H9 (cell line): ENCODE results near the gene SRGAP3. TPM values are rescaled to one million over a fixed set of nuclear protein-coding genes. Genes with fewer than 3 reads are reported as not detected.

Experiments
- DNase-seq: peaks from one replicate; pipeline ENCODE4 v3.0.0-alpha.2; 2017
- H2AFZ ChIP-seq: one replicate; pipeline ENCODE4 v1.6.1; 2013; ENCODE audit warnings: mild to moderate bottlenecking, low read length, control low read depth, moderate library complexity
- H2AK5ac ChIP-seq: 2 replicates; pipeline ENCODE4 v1.6.1; 2013; ENCODE audit warnings: low read length, control low read depth, mixed read lengths; ENCODE audit not compliant: insufficient read length
- H2BK120ac ChIP-seq: one replicate; pipeline ENCODE4 v1.6.1; 2013; ENCODE audit warnings: low read depth, mild to moderate bottlenecking, low read length, control low read depth, inconsistent platforms; ENCODE audit not compliant: poor library complexity, severe bottlenecking
- H2BK12ac ChIP-seq: 2 replicates; pipeline ENCODE4 v1.6.1; 2013; ENCODE audit warnings: low read length, control low read depth, mixed read lengths, low read depth; ENCODE audit not compliant: insufficient read length
- H2BK15ac ChIP-seq: 2 replicates; pipeline ENCODE4 v1.6.1; 2013; ENCODE audit warnings: low read depth, low read length, control low read depth
- H2BK20ac ChIP-seq: one replicate; pipeline ENCODE4 v1.6.1; 2013; ENCODE audit warnings: low read depth, mild to moderate bottlenecking, low read length, control low read depth, inconsistent platforms; ENCODE audit not compliant: poor library complexity, severe bottlenecking
- H2BK5ac ChIP-seq: 2 replicates; pipeline ENCODE4 v1.6.1; 2013; ENCODE audit warnings: low read length, control low read depth, mixed read lengths; ENCODE audit not compliant: insufficient read length
- H3K14ac ChIP-seq: 2 replicates; pipeline ENCODE4 v1.6.1; 2013; ENCODE audit warnings: low read length, control low read depth; ENCODE audit not compliant: insufficient read depth
- H3K18ac ChIP-seq: 2 replicates; pipeline ENCODE4 v1.6.1; 2013; ENCODE audit warnings: low read depth, mild to moderate bottlenecking, mixed read lengths, low read length, control low read depth; ENCODE audit not compliant: insufficient read length
- H3K23ac ChIP-seq: 2 replicates; pipeline ENCODE4 v1.6.1; 2013; ENCODE audit warnings: low read length, control low read depth, mixed read lengths, low read depth; ENCODE audit not compliant: insufficient read length
- H3K23me2 ChIP-seq: 2 replicates; pipeline ENCODE4 v1.6.1; 2013; ENCODE audit warnings: low read depth, mild to moderate bottlenecking, mixed read lengths, low read length, control low read depth; ENCODE audit not compliant: insufficient read length, poor library complexity, severe bottlenecking
- H3K27ac ChIP-seq: 2 replicates; pipeline ENCODE4 v1.5.1; 2013; ENCODE audit warnings: low read length, control low read depth, mixed read lengths, low read depth; ENCODE audit not compliant: insufficient read length
- H3K27me3 ChIP-seq: 2 replicates; pipeline ENCODE4 v1.6.1; 2013; ENCODE audit warnings: low read length, control low read depth, inconsistent platforms; ENCODE audit not compliant: insufficient read depth
- H3K4ac ChIP-seq: 2 replicates; pipeline ENCODE4 v1.6.1; 2013; ENCODE audit warnings: low read depth, mild to moderate bottlenecking, control low read depth, inconsistent platforms, low read length, moderate library complexity
- H3K4me1 ChIP-seq: 2 replicates; pipeline ENCODE4 v1.6.1; 2013; ENCODE audit warnings: low read length, control low read depth, inconsistent platforms; ENCODE audit not compliant: insufficient read depth
- H3K4me2 ChIP-seq: 2 replicates; pipeline ENCODE4 v1.6.1; 2013; ENCODE audit warnings: low read length, control low read depth, mixed read lengths; ENCODE audit not compliant: insufficient read length, insufficient read depth
- H3K56ac ChIP-seq: 2 replicates; pipeline ENCODE4 v1.6.1; 2013; ENCODE audit warnings: low read depth, mild to moderate bottlenecking, mixed read lengths, low read length, control low read depth; ENCODE audit not compliant: insufficient read length
- H3K79me1 ChIP-seq: 2 replicates; pipeline ENCODE4 v1.6.1; 2013; ENCODE audit warnings: low read depth, mild to moderate bottlenecking, moderate library complexity, low read length, control low read depth, inconsistent platforms; ENCODE audit not compliant: insufficient read depth, poor library complexity, severe bottlenecking
- H3K79me2 ChIP-seq: 2 replicates; pipeline ENCODE4 v1.6.1; 2013; ENCODE audit warnings: low read length, control low read depth, inconsistent platforms; ENCODE audit not compliant: insufficient read depth
- H3K9ac ChIP-seq: 2 replicates; pipeline ENCODE4 v1.6.1; 2013; ENCODE audit warnings: low read length, control low read depth, mixed read lengths; ENCODE audit not compliant: insufficient read length; ENCODE audit errors: extremely low read depth
- H3K9me3 ChIP-seq: one replicate; pipeline ENCODE4 v1.6.1; 2013; ENCODE audit warnings: low read depth, low read length, inconsistent platforms; ENCODE audit not compliant: control insufficient read depth
- H3T11ph ChIP-seq: one replicate; pipeline ENCODE4 v1.6.1; 2013; ENCODE audit warnings: mild to moderate bottlenecking, low read length, control low read depth, inconsistent platforms
- H4K20me1 ChIP-seq: one replicate; pipeline ENCODE4 v1.6.1; 2013; ENCODE audit not compliant: control insufficient read depth, insufficient read length, insufficient read depth
- H4K5ac ChIP-seq: 2 replicates; pipeline ENCODE4 v1.6.1; 2013; ENCODE audit warnings: low read depth, mild to moderate bottlenecking, mixed read lengths, low read length, control low read depth; ENCODE audit not compliant: insufficient read length
- H4K8ac ChIP-seq: replicated peaks from 2 replicates; pipeline ENCODE4 v1.6.1; 2013; ENCODE audit warnings: low read length, control low read depth, mixed read lengths, low read depth; ENCODE audit not compliant: insufficient read length
- H4K91ac ChIP-seq: 2 replicates; pipeline ENCODE4 v1.6.1; 2013; ENCODE audit warnings: low read depth, mild to moderate bottlenecking, moderate library complexity, mixed read lengths, low read length, control low read depth; ENCODE audit not compliant: insufficient read length
- H3K27ac Mint-ChIP-seq, 3 experiments: 2 replicates in 2 of 3; 3 replicates in 1 of 3; pipeline ENCODE4 v1.8.0; 2020 to 2021; ENCODE audit warnings: mixed read lengths in 3 of 3, mild to moderate bottlenecking in 1 of 3, moderate library complexity in 1 of 3
- H3K27me3 Mint-ChIP-seq: 2 replicates; pipeline ENCODE4 v1.8.0; 2021; ENCODE audit warnings: low read depth, mild to moderate bottlenecking, moderate library complexity, mixed read lengths
- H3K36me3 Mint-ChIP-seq, 3 experiments: 2 replicates in 2 of 3; 3 replicates in 1 of 3; pipeline ENCODE4 v1.8.0; 2020 to 2021; ENCODE audit warnings: low read depth in 3 of 3, mixed read lengths in 3 of 3; ENCODE audit not compliant: insufficient read depth in 1 of 3
- H3K4me1 Mint-ChIP-seq, 2 experiments: 2 replicates each; pipeline ENCODE4 v1.8.0; 2020; ENCODE audit warnings: mixed read lengths in 2 of 2
- H3K4me3 Mint-ChIP-seq, 2 experiments: 2 replicates in 1 of 2; 3 replicates in 1 of 2; pipeline ENCODE4 v1.8.0; 2020 to 2021; ENCODE audit warnings: mild to moderate bottlenecking in 2 of 2, mixed read lengths in 2 of 2, moderate library complexity in 1 of 2
- H3K9me3 Mint-ChIP-seq, 2 experiments: 2 replicates in 1 of 2; 3 replicates in 1 of 2; pipeline ENCODE4 v1.8.0; 2020; ENCODE audit warnings: mild to moderate bottlenecking in 2 of 2, mixed read lengths in 2 of 2, moderate library complexity in 1 of 2
- WGBS: extraction: QIAGEN DNeasy Blood & Tissue Kit; methylation state at CpG from one replicate; pipeline ENCODE4 v1.1.7; 2013; ENCODE audit warnings: missing lambda C conversion rate, low lambda C conversion rate, mixed read lengths; ENCODE audit not compliant: insufficient read length; ENCODE audit errors: extremely low coverage; 5-methylcytosine and 5-hydroxymethylcytosine counted together
- total RNA-seq: library from RNA; stranded (reverse); gene quantifications from 2 replicates; pipeline ENCODE4 v1.2.1, GENCODE V29; 2021
- TF ChIP-seq, protein P1 (sequence below): fragments of 200-600 bp; sonication (generic); conservative IDR thresholded peaks from 3 replicates; pipeline ENCODE4 v1.8.0; 2021; ENCODE audit warnings: antibody characterized with exemption, mild to moderate bottlenecking

Gene SRGAP3
- total RNA-seq, 1 experiment from 2014 or later: 3.4 TPM

DNA sequence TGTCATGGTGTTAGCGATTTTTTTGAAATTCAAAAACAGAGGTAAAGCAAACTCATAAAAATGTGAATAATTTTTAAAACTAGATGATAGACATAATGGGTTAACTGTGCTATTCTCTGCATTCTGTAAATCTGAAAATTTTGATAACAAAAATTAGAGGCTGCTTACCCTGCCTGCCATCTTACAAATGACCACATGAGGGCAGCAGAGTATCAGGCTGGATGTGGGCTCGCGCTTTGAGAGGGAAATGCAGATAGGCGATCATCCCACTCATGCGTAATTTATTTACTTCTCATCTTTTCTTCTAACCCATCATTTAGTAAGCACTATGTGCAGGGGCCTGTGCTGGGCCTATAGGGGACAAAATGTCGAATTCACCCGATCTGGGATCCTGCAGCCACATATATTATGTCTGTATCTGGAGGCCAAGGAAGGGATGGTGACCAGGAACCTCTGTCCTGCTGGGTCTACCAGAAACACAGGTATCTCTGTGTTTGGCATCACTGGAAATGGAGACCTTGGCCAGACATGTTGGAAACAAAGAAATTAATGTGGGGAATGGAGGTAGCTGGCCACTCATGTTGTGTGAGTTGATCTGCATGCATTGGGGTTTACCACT, 278.4 kb downstream of the SRGAP3 start:
- no peak overlapping the region for H3K23ac ChIP-seq
- no peak for DNase-seq
- H3K4me1 ChIP-seq: no peaks in the 10 kb centered on the region; the same call in 1 of the 2 replicates
- peaks cover 6 to 9% of the 10 kb centered on the region in 2 experiments; a peak in 3 of 4 replicates for H3K4me1 Mint-ChIP-seq
- TF ChIP-seq, protein P1, sequence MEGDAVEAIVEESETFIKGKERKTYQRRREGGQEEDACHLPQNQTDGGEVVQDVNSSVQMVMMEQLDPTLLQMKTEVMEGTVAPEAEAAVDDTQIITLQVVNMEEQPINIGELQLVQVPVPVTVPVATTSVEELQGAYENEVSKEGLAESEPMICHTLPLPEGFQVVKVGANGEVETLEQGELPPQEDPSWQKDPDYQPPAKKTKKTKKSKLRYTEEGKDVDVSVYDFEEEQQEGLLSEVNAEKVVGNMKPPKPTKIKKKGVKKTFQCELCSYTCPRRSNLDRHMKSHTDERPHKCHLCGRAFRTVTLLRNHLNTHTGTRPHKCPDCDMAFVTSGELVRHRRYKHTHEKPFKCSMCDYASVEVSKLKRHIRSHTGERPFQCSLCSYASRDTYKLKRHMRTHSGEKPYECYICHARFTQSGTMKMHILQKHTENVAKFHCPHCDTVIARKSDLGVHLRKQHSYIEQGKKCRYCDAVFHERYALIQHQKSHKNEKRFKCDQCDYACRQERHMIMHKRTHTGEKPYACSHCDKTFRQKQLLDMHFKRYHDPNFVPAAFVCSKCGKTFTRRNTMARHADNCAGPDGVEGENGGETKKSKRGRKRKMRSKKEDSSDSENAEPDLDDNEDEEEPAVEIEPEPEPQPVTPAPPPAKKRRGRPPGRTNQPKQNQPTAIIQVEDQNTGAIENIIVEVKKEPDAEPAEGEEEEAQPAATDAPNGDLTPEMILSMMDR: peak; percentile 99
- H3K36me3 Mint-ChIP-seq: no peaks in the 10 kb centered on the region
- no peak overlapping the region for H3K27ac ChIP-seq
- WGBS: no CpG with 5 or more reads among the region's 7 CpGs
- no peak overlapping the region for H3T11ph ChIP-seq
- no peaks in the 10 kb centered on the region; a peak in 1 of 5 replicates for H3K9me3 Mint-ChIP-seq
- no peak overlapping the region for H3K18ac ChIP-seq
- no peak overlapping the region for H2AK5ac ChIP-seq
- no peak overlapping the region for H3K14ac ChIP-seq
- H3K4ac ChIP-seq: no peak overlapping the region
- no peaks in the 10 kb centered on the region for H3K79me1 ChIP-seq
- no peak overlapping the region for H4K5ac ChIP-seq
- H3K9ac ChIP-seq: no peak overlapping the region
- no peak overlapping the region for H3K27ac Mint-ChIP-seq
- H2BK20ac ChIP-seq: no peak overlapping the region
- no peaks in the 10 kb centered on the region for H4K20me1 ChIP-seq
- no peak overlapping the region for H4K8ac ChIP-seq
- no peak overlapping the region for H3K4me2 ChIP-seq
- H2AFZ ChIP-seq: no peak overlapping the region
- no peak overlapping the region for H3K56ac ChIP-seq
- no peak overlapping the region for H3K4me3 Mint-ChIP-seq
- no peak overlapping the region for H4K91ac ChIP-seq
- H3K9me3 ChIP-seq: no peaks in the 10 kb centered on the region
- no peak overlapping the region for H2BK12ac ChIP-seq
- H2BK120ac ChIP-seq: no peak overlapping the region
- no peak overlapping the region for H2BK5ac ChIP-seq
- no peak overlapping the region for H2BK15ac ChIP-seq
- H3K27me3 Mint-ChIP-seq: peaks cover 21% of the 10 kb centered on the region
- H3K27me3 ChIP-seq: no peaks in the 10 kb centered on the region
- no peaks in the 10 kb centered on the region for H3K23me2 ChIP-seq
- no peaks in the 10 kb centered on the region for H3K79me2 ChIP-seq
